ENCODE data around the gene FGF11.
"Not testable (repeated sequence)": the region's sequence is repeated elsewhere in the genome, so short reads cannot be mapped to it uniquely, and the experiment has no call there.

Gene FGF11

DNA sequence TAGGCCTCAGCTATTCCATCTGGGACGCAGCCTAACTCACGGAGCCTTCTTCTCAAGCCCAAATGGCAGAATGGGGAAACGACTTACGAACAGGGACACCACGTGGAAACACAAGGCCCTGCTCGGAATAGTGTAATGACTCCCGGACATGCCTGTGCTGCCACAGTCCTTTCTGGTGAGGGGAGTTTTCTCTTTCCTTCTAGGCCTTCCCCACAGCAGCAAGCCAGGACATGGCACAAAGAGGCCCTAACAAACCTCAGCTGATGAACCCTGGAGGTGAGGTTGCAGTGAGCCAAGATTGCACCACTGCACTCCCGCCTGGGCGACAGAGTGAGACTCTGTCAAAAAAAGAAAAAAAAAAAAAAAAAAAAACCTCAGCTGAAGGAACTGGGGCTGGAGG is 24.8 kb downstream of the FGF11 start:
- DNase-seq: no peak

DNA sequence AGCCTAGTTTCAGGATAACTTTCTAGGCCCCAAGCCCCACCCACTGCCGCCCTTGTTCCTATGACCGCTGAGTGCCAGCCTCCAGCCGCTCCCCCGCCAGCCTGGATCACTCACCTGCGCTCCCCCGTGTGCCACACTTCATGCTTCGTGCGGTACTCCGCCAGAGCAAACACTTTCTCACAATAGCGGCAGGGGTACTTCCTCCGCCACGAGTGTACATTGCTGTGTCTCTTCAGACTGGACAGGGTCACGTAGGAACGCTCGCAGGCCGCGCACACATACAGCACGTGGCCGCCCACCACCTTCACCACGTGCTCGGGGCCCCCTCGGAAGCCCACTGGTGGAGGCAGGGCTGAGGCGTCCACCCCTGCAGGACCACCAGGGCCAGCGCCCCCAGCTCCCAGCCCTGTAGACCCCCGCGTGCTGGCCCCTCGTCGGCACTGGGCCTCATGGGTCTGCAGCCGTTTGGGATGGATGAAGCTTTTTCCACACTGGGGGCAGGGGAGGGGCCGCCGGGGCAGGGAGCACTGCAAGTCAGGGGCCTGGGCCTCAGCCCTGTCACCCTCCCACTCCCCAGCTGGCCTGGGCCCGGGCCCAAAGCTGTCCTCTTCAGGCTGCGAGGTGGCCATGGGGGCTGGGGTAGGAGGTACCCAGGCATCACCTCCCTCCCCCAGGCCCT is 26.4 kb downstream of the FGF11 start:
- no peak for DNase-seq

DNA sequence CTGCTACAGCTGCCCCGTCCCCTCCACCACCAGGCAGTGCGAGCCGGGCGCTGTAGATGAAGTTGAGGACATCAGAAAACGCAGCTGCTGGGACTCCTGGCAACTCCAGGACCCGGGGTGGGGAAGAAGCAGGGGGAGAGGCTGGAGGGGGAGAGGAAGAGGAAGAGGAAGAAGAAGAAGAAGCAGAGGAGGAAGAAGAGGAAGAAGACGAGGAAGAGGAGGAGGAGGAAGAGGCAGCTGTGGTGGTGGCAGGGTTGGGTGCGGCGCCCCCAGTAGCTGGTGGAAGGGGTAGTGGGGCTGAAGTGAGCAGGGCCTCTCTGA is 27.0 kb downstream of the FGF11 start:
- no peak for DNase-seq

DNA sequence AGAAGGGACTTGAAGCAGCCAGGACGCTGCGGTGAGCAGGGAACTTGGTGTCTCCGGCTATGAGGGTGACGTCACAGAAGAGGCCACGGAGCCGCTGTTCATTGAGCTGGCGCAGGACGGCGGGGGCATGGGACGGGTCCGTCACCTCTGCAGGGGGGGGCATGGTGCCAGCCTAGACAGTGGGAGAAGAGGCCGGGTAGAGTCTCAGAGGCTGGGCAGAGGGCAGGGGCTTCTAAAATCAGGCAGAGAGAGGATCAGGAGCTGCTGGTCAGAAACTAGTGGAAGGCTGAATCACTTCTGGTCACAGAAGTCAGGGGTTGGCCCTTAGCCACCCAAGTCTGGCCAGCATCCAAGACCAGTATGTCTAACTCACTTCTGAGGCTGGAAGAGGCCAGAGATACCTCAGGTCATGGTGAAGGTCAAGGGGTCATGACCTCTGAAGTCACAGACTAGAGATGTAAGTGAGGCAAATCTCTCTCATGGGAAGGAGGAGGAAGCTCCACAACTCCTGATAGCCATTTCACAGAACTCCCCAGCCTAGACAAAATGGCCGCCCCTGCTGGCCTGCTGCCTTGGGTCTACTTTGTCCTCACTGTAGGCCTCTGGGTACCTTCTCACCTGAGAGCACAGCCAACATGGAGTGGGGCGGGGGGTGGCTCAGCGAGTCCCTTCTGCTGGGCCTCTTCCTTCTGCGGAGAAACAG is 27.5 kb downstream of the FGF11 start:
- DNase-seq: no peak

DNA sequence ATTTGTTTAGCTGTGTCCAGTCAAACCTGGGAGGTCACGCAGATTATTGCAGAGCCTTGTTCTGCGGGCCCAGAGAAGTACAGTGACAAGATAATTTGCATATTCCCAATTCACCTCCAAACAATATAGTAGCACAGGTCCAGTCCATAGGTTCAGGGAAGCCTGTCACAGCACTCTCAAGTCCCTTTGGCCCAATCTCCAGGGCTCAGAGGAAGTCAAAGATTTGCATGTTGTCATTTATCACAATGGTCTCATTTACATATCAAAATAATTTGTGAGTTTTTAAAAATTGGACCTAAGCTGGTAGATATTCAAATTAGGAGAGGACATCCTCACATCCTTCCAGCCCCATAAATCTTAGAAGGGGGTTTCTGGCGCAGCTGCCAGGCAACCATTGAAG is 28.2 kb downstream of the FGF11 start:
- no peak for DNase-seq

DNA sequence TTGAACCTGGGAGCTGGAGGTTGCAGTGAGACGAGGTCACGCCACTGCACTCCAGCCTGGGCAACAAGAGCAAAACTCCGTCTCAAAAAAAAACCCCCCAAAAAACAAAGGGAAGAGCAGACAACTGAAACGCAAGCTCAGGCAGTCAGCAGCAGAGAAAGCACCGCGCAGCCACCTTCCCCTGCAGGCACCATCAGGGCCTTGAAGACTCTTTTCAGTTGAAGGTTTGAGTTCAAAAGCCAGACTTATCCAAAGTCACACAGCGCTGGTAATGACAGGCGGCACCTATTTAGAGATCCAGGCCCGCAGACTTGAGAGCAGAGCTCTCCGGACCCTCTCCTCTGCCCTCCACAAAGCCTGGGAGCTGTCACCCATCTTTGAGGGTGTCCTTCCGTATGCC is 29.0 kb downstream of the FGF11 start:
- DNase-seq: no peak

DNA sequence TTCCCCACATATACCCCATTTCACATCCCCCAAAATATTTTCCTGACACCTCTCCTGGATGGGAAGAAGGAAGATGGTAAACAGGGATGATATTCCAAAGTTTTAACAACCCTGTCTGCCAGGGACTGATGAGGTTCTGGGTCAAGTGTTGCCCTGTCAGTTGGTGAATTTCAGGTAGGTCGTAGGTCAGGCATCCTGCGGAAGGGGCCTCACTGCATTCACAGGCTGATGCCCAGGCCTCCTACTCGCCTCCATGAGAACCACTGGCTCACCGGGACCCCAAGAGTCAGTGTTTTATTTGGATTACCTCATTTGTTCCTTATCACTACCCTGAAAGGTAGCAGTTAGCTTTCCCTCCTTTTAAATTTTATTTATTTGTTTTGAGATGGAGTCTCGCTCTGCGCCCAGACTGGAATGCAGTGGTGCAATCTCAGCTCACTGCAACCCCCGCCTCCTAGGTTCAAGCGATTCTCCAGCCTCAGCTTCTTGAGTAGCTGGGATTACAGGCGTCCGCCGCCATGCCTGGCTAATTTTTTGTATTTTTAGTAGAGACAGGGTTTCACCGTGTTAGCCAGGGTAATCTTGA is 29.6 kb downstream of the FGF11 start:
- no peak for DNase-seq

DNA sequence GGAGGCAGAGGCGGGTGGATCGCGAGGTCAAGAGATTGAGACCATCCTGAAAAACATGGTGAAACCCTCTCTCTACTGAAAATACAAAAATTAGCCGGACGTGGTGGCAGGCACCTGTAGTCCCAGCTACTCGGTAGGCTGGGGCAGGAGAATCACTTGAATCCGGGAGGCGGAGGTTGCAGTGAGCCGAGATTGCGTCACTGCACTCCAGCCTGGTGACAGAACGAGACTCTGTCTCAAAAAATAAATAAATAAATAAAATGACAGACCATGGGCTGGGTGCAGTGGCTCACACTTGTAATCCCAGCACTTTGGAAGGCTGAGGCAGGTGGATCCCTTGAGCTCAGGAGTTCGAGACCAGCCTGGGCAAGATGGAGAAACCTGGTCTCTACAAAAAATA is 30.5 kb downstream of the FGF11 start:
- not testable (repeated sequence) for DNase-seq

DNA sequence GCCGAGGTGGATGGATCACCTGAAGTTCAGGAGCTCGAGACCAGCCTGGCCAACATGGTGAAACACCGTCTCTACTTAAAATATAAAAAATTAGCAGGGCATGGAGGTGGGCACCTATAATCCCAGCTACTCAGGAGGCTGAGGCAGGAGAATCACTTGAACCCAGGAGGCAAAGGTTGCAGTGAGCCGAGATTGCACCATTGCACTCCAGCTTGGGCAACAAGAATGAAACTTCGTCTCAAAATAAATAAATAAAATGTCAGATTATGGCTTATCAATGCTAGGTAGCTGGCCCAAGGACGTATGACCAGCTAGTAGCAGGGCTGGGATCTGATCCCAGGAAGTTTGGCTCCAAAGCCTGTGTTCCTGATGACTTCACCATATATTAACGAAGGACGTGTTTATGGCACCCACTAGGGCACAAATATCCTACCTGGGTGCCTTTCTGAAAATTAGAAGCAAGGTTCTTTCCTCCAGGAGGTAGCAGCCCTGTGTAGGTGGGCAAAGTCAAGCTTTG is 31.2 kb downstream of the FGF11 start:
- not testable (repeated sequence) for DNase-seq

DNA sequence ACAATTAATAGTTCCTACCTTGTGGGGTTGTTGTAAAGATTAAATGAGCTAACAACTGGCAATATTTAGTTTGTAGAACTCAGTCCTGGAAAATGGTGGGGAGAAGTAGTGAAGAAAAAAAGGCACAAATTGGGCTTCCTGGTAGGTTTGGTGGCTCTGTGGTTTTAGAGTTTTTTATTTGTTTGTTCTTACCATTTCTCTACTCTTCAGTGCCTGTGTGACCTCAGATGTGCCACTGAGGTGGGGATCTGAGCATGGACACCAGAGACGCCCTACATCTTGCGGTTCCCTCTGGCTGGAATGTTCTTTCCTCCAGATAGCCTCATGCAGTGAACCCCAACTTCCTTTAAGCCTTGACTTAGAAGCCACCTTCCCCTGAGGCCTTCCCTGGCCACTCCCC is 32.4 kb downstream of the FGF11 start:
- DNase-seq: no peak

DNA sequence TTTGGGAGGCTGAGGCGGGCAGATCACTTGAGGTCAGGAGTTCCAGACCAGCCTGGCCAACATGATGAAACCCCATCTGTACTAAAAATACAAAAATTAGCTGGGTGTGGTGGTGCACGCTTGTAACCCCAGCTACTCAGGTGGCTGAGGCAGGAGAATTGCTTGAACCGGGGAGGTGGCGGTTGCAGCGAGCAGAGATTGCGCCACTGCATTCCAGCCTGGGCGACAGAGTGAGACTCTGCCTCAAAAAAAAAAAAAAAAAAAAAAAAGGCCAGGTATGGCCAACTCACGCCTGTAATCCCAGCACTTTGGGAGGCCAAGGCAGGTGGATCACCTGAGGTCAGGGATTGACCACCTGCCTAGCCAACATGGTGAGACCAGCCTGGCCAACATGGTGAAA is 35.5 kb downstream of the FGF11 start:
- not testable (repeated sequence) for DNase-seq

DNA sequence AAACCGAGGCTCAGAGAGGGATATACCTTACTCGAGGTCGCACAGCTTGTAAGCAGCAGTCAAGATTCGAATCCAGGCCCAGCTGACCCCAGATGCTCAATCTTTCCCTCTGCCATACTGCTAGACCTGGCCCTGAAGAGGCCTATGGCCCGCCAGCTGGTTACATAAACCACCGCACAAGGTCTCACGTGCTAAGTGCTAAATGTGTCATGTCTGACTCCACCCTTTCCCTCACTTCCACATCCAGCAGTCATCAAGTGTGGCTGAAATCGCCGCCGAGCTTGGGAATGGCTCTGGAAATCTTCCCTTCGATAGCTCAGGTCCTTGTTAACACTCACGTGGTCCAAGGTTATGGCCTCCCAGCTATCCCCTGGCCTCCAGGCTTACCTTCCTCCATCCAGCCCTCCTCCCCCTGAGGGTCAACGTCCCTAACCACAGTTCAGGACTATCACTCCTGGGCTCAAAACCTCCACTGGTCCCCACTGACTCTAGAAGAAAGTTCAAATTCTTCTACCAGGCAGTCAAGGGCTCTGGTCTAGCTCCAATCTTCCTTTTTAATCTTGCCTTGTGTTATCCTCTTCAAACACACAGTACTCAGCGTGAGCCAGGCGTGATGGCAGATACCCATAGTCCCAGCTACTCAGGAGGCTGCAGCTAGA is 36.6 kb downstream of the FGF11 start:
- DNase-seq: no peak

DNA sequence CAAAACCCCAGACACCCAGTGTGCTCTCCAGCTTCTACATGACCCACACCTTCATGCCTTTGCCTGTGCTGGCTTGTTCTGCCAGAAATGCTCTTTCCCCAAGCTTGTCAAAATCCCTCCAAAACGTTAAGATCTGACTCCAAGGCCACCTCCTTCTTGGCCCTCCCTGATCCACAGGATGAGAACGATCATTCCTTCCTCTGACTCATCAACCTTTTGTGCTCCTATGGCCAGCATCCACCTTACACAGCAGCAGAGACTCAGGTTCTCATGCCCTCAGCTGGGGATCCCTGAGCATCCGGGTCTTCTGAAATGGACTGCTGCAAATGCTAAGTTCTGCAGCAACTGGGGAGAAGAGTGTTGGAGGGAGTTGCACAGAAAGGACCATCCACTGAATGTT is 37.2 kb downstream of the FGF11 start:
- no peak for DNase-seq

DNA sequence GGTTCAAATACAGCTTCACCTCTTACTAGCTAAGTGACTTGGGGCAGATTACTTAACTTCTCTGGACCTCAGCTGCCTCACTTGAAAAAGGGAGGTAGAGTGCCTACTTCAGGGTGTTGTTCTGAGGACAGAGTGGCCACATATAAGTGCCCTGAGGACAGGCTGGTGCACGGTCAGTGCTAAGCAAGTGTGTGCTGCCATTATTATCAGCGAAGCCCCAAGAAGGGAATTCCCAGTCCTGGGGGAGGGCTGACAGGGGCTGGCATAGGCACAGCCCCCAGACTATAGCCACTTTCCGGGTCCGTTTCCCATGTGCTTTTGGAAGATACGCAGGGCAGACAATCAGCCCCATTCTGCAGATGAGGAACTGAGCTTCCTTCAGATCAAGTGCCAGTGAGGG is 37.6 kb downstream of the FGF11 start:
- DNase-seq: no peak

DNA sequence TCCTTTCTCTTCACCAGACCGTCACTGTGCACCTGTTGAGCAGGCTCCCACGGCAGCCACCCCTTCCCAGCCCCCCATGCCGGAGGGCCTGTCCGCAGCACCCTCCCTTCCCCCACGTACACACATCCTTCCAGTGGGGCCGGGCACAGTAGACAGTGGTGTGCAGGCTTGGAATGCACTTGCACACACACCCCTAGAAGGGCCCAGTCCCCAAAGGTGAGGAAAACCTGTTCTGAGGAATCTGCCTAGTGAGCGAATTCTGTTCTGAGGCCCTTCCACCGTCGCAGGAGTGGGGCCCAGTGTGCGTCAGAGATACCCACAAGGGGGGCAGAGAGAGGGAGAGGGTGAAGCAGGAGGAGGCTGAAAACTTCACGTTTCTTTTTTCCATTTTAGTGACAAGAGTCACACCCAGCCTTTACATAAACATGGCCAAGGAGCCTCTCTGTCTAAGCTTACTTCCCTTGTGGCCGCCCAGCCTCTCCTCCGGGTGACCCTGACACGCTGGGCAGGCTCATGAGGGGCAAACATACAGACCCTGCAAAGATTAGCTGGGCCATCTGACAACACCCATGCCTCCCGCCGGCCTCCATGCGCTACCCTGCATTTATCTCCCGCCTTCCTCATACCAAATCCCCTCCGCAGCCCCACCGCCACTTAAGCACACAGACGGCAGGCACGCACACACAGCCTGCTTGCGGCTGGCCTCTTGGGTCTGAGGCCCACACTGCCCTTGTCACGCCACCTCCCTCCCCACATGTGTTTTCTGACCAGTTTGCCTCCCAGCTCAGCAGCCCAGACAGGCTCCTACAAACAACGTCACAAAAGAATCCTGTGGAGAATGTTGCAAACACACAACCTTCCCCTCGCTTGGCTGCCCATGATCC is 38.3 kb downstream of the FGF11 start:
- peak; percentile 79 for DNase-seq

DNA sequence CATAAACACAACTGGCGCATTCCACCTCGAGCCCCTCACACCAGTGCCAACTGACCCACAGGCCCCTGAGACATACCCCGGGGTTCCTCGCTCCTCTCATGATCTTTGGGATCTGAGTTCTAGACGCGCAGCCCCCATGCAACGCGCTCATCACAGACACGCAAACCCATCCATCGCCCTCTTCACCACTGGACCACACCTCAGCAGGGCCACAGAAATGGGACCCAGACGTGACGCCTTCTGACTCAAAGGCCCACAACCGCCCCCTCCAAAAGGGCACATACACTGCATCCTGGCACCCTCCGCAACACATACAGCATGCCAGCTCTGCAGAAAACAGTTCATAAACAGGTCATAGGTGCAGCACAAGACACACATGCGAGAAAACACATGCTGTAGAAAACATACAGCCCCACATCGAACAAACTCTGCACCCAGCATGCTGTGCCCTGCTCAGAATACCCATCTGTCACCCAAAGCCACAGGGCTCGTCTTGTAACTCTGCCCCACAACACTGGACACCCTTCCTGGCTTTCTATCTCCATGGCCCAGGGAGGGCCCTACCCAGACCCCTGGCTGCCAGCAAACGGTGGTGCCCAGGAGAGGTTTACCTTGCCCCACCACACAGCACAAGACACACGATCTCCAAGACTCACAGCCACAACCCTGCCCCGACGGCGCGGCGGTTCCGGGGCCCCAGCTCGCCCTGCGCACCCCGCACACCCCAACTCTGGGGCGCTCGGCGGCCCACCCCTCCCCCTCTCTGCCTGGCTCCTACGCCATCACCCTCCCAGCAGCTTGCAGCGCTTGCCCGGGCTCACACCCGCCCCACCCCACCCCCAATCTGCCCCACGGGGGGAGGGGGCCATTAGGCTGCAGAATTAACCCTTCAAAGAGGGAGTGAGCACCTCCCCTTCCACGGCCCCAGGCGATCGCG is 39.2 kb downstream of the FGF11 start:
- DNase-seq: peak; percentile 78

DNA sequence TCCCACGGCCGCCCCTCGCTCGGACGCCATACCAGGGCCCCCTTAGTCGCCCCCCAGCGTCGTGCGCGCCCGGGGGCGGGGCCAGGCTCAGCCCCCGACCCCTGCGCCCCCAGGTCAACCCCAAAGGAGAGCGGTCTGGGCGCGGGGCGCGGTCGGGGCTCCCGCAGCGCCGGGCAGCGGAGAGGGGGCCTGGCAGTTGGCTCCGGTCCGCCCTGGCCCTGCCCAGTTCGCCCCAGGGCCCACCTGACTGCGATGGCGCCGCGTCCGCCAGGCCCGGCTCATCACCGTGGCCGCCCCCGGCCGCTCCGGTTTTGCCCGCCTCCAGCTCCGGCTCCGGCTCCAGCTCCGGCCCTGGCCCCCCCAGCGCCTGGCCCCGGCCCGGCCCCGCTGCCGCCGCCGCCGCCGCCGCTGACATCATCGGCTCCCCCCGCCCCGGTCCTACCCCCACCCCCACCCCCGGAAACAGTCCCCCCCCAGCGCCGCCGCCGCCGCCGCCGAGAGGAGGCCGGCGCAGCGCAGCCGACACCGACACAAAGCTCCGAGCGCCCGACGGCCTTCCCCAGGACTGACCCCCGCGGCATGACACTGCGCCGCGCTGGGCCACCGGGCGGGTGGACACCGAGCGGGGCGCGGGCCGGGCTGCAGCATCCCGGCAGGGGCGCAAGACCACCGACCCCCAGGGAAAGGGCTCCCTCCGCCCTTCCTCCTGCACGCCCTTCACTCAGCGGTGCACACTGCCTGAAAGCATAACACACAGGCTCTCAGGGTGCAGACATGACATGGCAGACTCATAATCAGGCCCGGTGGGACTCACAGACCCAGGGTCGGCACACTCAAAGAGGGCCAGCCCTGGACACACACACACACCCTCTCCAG is 40.1 kb downstream of the FGF11 start, which contains the start of gene ZBTB4:
Gene ZBTB4 (minus strand): TSS at position 419 of the 876 bp plus-strand sequence. CDS start 12,830 bp downstream, outside the sequence.
- peak; percentile 88 for DNase-seq

DNA sequence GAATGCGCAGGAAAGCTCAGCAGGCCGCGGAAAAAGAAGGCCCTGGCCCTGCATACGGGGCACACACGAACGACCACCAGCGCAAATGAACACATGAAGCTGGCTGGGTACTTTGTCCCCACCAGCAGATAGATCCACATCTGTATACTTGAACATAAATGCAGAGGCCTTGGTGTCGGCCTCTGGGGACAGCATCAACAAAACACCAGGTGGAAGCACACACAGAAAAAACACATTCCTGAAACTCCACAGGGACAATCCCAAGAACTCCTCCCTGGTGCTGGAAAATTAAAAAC is 40.7 kb downstream of the FGF11 start:
- no peak for DNase-seq

DNA sequence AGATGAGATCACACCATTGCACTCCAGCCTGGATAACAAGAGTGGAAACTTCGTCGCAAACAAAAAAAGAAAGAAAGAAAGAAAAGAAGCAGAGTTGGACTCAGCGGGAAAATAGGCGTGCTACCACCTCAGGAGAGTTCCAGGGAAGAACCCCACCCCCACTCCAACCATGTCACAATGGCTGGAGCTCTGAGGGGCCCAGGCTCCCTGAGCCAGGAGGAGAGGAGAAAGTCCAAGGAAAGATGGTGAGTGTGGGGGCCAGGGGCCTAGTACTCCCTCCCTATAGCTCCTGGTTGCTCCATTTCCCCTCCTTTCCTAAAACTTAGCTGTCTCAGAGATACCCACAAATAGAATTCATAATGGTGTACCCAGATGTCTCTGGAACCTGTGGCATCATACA is 42.0 kb downstream of the FGF11 start, which contains the start of gene SLC35G6:
Gene SLC35G6 (plus strand): TSS at position 172 of the 400 bp plus-strand sequence. CDS start 71 bp downstream, at position 243.
- DNase-seq: not testable (repeated sequence)

Data from retina (tissue), 1 donor.